Measurements from ENCODE around the gene AK1. TPM values are rescaled to one million over a fixed set of nuclear protein-coding genes. Genes with fewer than 3 reads are reported as not detected.

AK1 gene
- total RNA-seq, 2 experiments from 2014 or later = 46.7 to 52.6 TPM

- Mint-ChIP-seq H3K4me3 (no peak overlapping the region), H3K27ac (no peak overlapping the region)
- H3K4me1 ChIP-seq (ENCODE audit: insufficient read depth, low read length) = peaks cover 70% of the 10 kb centered on the region
These were observed 20.2 kb downstream of the AK1 start for GRCh38 chr9:127857278-127857677.

GRCh38 chr9:127856729-127857116 lies 20.8 kb downstream of the AK1 start:
- Mint-ChIP-seq H3K9me3 (no peaks in the 10 kb centered on the region), H3K27me3 (no peaks in the 10 kb centered on the region), H3K36me3 (ENCODE audit: low read depth) (no peaks in the 10 kb centered on the region), H3K27ac (no peak overlapping the region), H3K4me3 (no peak overlapping the region), H3K4me1 (ENCODE audit: low read depth) (peaks cover 36% of the 10 kb centered on the region)
- ChIA-PET CTCF (no interaction called here), POLR2A (interaction anchor here (1.1 kb wide), 1 partner anchor 60 kb away, joined by 3 read pairs; no protein-coding TSS in a partner anchor)
- H3K9me3 ChIP-seq (ENCODE audit: control insufficient read depth in 1 of 2, insufficient read depth in 1 of 2, low read length in 2 of 2) = no peaks in the 10 kb centered on the region
- H3K36me3 ChIP-seq (ENCODE audit: insufficient read depth, low read length) = no peaks in the 10 kb centered on the region
- intact Hi-C loops (cut with DNase I, micrococcal nuclease) = no loop called here
- ATAC-seq (ENCODE audit: poor library complexity) = no peak
- H3K4me1 ChIP-seq (ENCODE audit: insufficient read depth, low read length) = peaks cover 69% of the 10 kb centered on the region
- DNase-seq = no peak
- no peak for TF ChIP-seq CTCF (IDR thresholded peaks at IDR 0.05)
- H3K27ac ChIP-seq (ENCODE audit: low read depth in 1 of 2, low read length in 2 of 2) = no peak overlapping the region
- H3K4me3 ChIP-seq (ENCODE audit: low read length) = no peak overlapping the region
- H3K27me3 ChIP-seq (ENCODE audit: control insufficient read depth in 1 of 2, insufficient read depth in 2 of 2, low read length in 2 of 2) = no peaks in the 10 kb centered on the region

More at GRCh38 chr9:127857278-127857677, 20.2 kb downstream of the AK1 start:
- H3K27ac ChIP-seq (ENCODE audit: low read depth in 1 of 2, low read length in 2 of 2) = no peak overlapping the region
- H3K27me3 ChIP-seq (ENCODE audit: control insufficient read depth in 1 of 2, insufficient read depth in 2 of 2, low read length in 2 of 2) = no peaks in the 10 kb centered on the region
- no peak overlapping the region for H3K4me3 ChIP-seq (ENCODE audit: low read length)
- no peaks in the 10 kb centered on the region for H3K36me3 Mint-ChIP-seq (ENCODE audit: low read depth)
- H3K36me3 ChIP-seq (ENCODE audit: insufficient read depth, low read length) = no peaks in the 10 kb centered on the region
- TF ChIP-seq CTCF (IDR thresholded peaks at IDR 0.05) = no peak
- POLR2A ChIA-PET = interaction anchor here (1.1 kb wide), 1 partner anchor 60 kb away, joined by 3 read pairs; no protein-coding TSS in a partner anchor
- intact Hi-C loops (cut with DNase I, micrococcal nuclease) = no loop called here
- no peaks in the 10 kb centered on the region for H3K9me3 Mint-ChIP-seq
- no peaks in the 10 kb centered on the region for H3K9me3 ChIP-seq (ENCODE audit: control insufficient read depth in 1 of 2, insufficient read depth in 1 of 2, low read length in 2 of 2)
- no peaks in the 10 kb centered on the region for H3K27me3 Mint-ChIP-seq
- CTCF ChIA-PET = no interaction called here
- peaks cover 36% of the 10 kb centered on the region for H3K4me1 Mint-ChIP-seq (ENCODE audit: low read depth)
- no peak for DNase-seq
- ATAC-seq (ENCODE audit: poor library complexity) = no peak

- ChIA-PET POLR2A (interaction anchor here (1.6 kb wide), 1 partner anchor 50 kb away, joined by 6 read pairs; no protein-coding TSS in a partner anchor), CTCF (no interaction called here)
- Mint-ChIP-seq H3K36me3 (ENCODE audit: low read depth) (no peaks in the 10 kb centered on the region), H3K9me3 (no peaks in the 10 kb centered on the region), H3K27ac (peak overlapping the region; percentile 49), H3K4me3 (no peak overlapping the region), H3K27me3 (no peaks in the 10 kb centered on the region), H3K4me1 (ENCODE audit: low read depth) (peaks cover 30% of the 10 kb centered on the region)
- Histone ChIP-seq H3K36me3 (ENCODE audit: insufficient read depth, low read length) (no peaks in the 10 kb centered on the region), H3K4me1 (ENCODE audit: insufficient read depth, low read length) (peaks cover 64% of the 10 kb centered on the region), H3K4me3 (ENCODE audit: low read length) (no peak overlapping the region), H3K27me3 (ENCODE audit: control insufficient read depth in 1 of 2, insufficient read depth in 2 of 2, low read length in 2 of 2) (no peaks in the 10 kb centered on the region), H3K27ac (ENCODE audit: low read depth in 1 of 2, low read length in 2 of 2) (no peak overlapping the region), H3K9me3 (ENCODE audit: control insufficient read depth in 1 of 2, insufficient read depth in 1 of 2, low read length in 2 of 2) (no peaks in the 10 kb centered on the region)
- intact Hi-C loops (cut with DNase I, micrococcal nuclease) = no loop called here
- no peak for DNase-seq
- no peak for ATAC-seq (ENCODE audit: poor library complexity)
- TF ChIP-seq CTCF (IDR thresholded peaks at IDR 0.05) = no peak
These were observed 21.3 kb downstream of the AK1 start for GRCh38 chr9:127856094-127856728.

All from CD4-positive, alpha-beta T cell (primary cell).